Mucosa of stomach (tissue), 1 donor: Measurements from ENCODE around the gene SUGCT.

Experiments
- H3K27me3 ChIP-seq: one replicate; pipeline ENCODE4 v1.7.0; 2013; ENCODE audit warnings: mild to moderate bottlenecking, low read length; ENCODE audit not compliant: control insufficient read depth, insufficient read depth
- H3K36me3 ChIP-seq: one replicate; pipeline ENCODE4 v1.7.0; 2013; ENCODE audit warnings: low read length; ENCODE audit not compliant: control insufficient read depth, insufficient read depth
- H3K4me1 ChIP-seq: one replicate; pipeline ENCODE4 v1.7.0; 2013; ENCODE audit warnings: mild to moderate bottlenecking, low read length; ENCODE audit not compliant: control insufficient read depth, insufficient read depth
- H3K4me3 ChIP-seq: one replicate; pipeline ENCODE4 v1.7.0; 2013; ENCODE audit warnings: low read length
- H3K9ac ChIP-seq: one replicate; pipeline ENCODE4 v1.7.0; 2013; ENCODE audit warnings: mild to moderate bottlenecking, low read length, moderate library complexity
- H3K9me3 ChIP-seq: one replicate; pipeline ENCODE4 v1.7.0; 2013; ENCODE audit warnings: mild to moderate bottlenecking, low read length, moderate library complexity; ENCODE audit not compliant: control insufficient read depth
- donor health status: Pancreatic carcinoma.

SUGCT gene

GRCh38 chr7:40175725-40176510, 41.1 kb downstream of the SUGCT start:
- Histone ChIP-seq H3K4me1 (no peaks in the 10 kb centered on the region), H3K27me3 (no peaks in the 10 kb centered on the region), H3K4me3 (no peak overlapping the region), H3K9me3 (no peaks in the 10 kb centered on the region), H3K36me3 (no peaks in the 10 kb centered on the region), H3K9ac (no peak overlapping the region)

- H3K9ac ChIP-seq = no peak overlapping the region
- no peaks in the 10 kb centered on the region for H3K9me3 ChIP-seq
- H3K27me3 ChIP-seq = no peaks in the 10 kb centered on the region
- no peaks in the 10 kb centered on the region for H3K4me1 ChIP-seq
- no peak overlapping the region for H3K4me3 ChIP-seq
- no peaks in the 10 kb centered on the region for H3K36me3 ChIP-seq
These were observed 42.3 kb downstream of the SUGCT start for GRCh38 chr7:40177071-40177470.

DNA sequence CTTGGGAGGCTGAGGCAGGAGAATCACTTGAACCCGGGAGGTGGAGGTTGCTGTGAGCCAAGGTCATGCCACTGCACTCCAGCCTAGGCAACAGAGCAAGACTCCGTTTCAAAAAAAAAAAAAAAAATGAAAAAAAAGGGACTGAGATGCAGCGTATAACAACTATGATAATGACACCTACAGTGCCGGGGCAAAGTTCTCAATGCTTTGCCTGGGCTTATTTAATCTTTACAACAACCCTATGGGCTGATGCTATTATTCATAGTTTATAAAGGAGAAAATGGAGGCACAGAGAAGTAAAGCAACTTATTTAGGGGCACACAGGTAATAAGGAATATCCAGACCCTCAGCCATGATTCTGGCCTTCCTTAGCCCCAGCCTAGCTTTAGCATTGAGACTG, 47.6 kb downstream of the SUGCT start:
- Histone ChIP-seq H3K9me3 (no peaks in the 10 kb centered on the region), H3K4me3 (no peak overlapping the region), H3K9ac (no peak overlapping the region), H3K27me3 (no peaks in the 10 kb centered on the region), H3K36me3 (no peaks in the 10 kb centered on the region), H3K4me1 (no peaks in the 10 kb centered on the region)

DNA sequence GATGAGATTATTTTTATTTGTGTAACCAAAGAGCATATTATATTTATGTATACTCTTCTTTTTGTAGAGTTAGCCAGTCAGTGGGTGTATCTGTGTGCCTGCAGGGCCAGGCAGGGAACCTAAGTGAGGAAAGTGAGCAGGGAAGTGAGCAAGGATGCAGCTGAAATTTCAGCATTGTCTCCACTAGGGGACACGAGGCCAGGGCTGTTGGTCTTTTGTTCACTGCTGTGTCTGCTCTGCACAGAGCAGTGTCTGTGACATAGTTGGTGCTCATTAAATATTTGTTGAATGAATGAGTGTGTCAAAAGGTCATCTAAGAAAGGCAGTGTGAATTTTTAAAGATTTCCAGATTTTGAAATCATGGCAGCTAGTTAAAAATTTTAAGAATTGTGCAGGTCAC, 51.8 kb downstream of the SUGCT start:
- no peaks in the 10 kb centered on the region for H3K36me3 ChIP-seq
- no peaks in the 10 kb centered on the region for H3K9me3 ChIP-seq
- H3K4me1 ChIP-seq = no peaks in the 10 kb centered on the region
- no peak overlapping the region for H3K9ac ChIP-seq
- H3K27me3 ChIP-seq = no peaks in the 10 kb centered on the region
- no peak overlapping the region for H3K4me3 ChIP-seq

GRCh38 chr7:40192036-40192435, 57.2 kb downstream of the SUGCT start:
- Histone ChIP-seq H3K4me1 (no peaks in the 10 kb centered on the region), H3K9me3 (no peaks in the 10 kb centered on the region), H3K36me3 (no peaks in the 10 kb centered on the region), H3K27me3 (no peaks in the 10 kb centered on the region), H3K9ac (no peak overlapping the region), H3K4me3 (no peak overlapping the region)

DNA sequence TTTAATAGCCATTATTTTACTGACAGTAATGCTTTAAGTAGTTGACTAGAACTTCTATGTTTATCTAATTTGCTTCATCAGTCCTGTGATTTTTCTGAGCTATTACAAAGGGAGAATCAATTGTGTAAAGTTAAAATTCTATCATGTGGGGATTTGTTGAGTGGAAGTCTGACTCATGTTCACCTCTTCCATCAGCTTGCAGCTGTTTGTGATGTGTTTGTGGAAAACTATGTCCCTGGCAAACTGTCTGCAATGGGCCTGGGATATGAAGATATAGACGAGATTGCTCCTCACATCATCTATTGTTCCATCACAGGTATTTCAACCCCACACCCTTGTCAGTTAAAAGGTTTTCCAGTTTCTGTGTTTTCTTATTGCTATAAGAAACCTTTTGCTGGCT, 59.9 kb downstream of the SUGCT start:
- no peaks in the 10 kb centered on the region for H3K27me3 ChIP-seq
- H3K4me3 ChIP-seq = no peak overlapping the region
- no peaks in the 10 kb centered on the region for H3K9me3 ChIP-seq
- H3K4me1 ChIP-seq = no peaks in the 10 kb centered on the region
- no peaks in the 10 kb centered on the region for H3K36me3 ChIP-seq
- H3K9ac ChIP-seq = no peak overlapping the region

DNA sequence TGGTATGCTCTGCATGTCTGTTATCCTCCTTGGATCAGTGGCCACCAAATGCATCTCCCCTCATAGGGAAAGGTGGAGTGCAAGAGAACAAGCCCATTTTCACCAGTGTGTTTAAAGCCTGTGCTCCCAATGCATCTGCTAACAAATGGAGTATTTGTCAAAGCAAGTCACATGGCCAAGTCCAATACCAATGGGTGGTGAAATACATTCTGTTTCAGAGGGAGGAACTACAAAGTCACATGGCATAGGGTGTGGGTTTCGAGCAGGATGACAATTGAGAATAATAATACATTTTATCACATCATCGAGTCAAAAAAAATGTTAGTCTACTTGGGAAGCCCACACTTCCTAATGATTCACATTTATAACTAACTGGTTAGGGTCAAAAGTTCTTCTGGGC, 62.7 kb downstream of the SUGCT start:
- H3K27me3 ChIP-seq = no peaks in the 10 kb centered on the region
- H3K9me3 ChIP-seq = no peaks in the 10 kb centered on the region
- no peaks in the 10 kb centered on the region for H3K36me3 ChIP-seq
- H3K9ac ChIP-seq = no peak overlapping the region
- H3K4me3 ChIP-seq = no peak overlapping the region
- no peaks in the 10 kb centered on the region for H3K4me1 ChIP-seq

DNA sequence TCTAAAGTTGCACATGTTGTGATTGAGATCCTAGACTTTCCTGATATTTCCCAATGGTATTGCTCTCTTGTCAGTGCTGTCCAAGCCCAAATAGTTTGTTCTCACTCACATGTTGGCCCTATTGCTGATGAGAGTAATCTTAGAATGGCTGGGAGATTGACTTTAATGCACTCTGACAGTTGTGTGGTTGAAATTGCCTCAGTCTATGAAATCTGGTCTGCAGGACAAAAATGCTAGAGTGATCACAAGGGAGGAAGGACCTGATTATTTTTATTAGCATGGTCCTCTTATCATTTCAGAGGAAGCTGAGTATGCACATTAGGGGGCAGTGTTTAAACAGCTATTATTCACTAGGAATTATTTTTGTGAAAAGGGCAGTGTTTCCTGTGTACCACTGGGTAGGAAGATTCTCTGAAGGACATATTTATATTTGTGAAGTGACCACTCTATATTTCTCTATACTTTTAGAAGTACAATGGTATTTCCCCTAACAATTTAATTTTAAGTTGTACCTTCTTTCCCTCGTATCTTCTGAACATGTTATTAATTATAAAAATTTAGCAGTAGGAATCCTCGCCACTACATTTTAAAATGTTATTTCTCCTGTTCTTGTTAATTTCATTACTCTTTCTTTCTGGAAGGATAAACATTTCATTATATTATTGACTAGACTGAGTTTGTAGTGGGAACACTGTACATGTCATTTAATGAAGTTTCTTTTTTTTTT, 64.4 kb downstream of the SUGCT start:
- no peak overlapping the region for H3K4me3 ChIP-seq

GRCh38 chr7:40200791-40201190, 66.0 kb downstream of the SUGCT start:
- Histone ChIP-seq H3K4me1 (no peaks in the 10 kb centered on the region), H3K4me3 (no peak overlapping the region), H3K36me3 (no peaks in the 10 kb centered on the region), H3K9ac (no peak overlapping the region), H3K27me3 (no peaks in the 10 kb centered on the region), H3K9me3 (no peaks in the 10 kb centered on the region)

More for the DNA sequence above, 64.4 kb downstream of the SUGCT start:
- Histone ChIP-seq H3K4me1 (no peaks in the 10 kb centered on the region), H3K36me3 (no peaks in the 10 kb centered on the region), H3K9me3 (no peaks in the 10 kb centered on the region), H3K27me3 (no peaks in the 10 kb centered on the region), H3K9ac (no peak overlapping the region)

GRCh38 chr7:40202851-40203250, 68.0 kb downstream of the SUGCT start:
- no peak overlapping the region for H3K4me3 ChIP-seq
- H3K36me3 ChIP-seq = no peaks in the 10 kb centered on the region
- H3K9ac ChIP-seq = no peak overlapping the region
- no peaks in the 10 kb centered on the region for H3K9me3 ChIP-seq
- no peaks in the 10 kb centered on the region for H3K27me3 ChIP-seq
- no peaks in the 10 kb centered on the region for H3K4me1 ChIP-seq

DNA sequence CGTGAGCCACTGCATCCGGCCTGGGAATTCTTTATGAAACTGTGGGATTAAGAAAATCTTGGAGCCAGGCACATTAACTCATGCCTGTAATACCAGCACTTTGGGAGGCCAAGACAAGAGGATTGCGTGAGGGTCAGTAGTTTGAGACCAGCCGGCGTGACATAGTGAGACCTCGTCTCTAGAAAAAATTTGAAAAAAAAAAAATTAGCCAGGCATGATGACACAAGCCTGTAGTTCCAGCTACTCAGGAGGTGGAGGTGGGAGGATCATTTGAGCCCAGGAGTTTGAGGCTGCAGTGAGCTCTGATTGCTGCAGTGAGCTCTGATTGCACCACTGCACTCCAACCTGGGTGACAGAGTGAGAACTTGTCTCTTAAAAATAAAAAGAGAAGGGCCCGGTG, 69.8 kb downstream of the SUGCT start:
- Histone ChIP-seq H3K27me3 (no peaks in the 10 kb centered on the region), H3K9me3 (no peaks in the 10 kb centered on the region), H3K4me1 (no peaks in the 10 kb centered on the region), H3K9ac (no peak overlapping the region), H3K36me3 (no peaks in the 10 kb centered on the region), H3K4me3 (no peak overlapping the region)

DNA sequence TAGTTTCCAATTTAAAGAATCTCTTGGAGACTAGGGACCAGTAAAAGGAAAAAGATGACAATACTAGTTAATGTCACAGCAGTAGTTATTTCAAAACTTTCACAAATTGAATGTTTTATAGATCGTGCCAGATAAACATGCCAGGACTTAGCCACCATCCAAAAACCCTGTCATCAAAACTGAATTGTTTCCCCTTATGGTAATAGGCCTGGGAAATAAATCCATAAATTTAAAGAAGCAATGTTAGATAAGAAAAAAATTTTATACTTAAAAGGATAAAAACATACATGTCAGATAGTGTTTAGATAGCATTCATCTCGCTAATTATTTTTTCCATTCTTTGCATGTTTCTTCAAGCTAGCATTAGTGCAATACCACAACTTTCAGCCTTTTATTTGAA, 71.2 kb downstream of the SUGCT start:
- Histone ChIP-seq H3K4me3 (no peak overlapping the region), H3K4me1 (no peaks in the 10 kb centered on the region), H3K9me3 (no peaks in the 10 kb centered on the region), H3K36me3 (no peaks in the 10 kb centered on the region), H3K27me3 (no peaks in the 10 kb centered on the region), H3K9ac (no peak overlapping the region)
